Keratinocyte (primary cell): ENCODE results near the gene RAET1G.
"Not testable (repeated sequence)": the region's sequence is repeated elsewhere in the genome, so short reads cannot be mapped to it uniquely, and the experiment has no call there.

Experiments
- CTCF ChIP-seq, 3 experiments: IDR thresholded peaks in 1 of 3; conservative IDR thresholded peaks in 1 of 3; optimal IDR thresholded peaks in 1 of 3; 2 replicates in 2 of 3; 3 replicates in 1 of 3; pipeline versions ENCODE3 to v1.5.1; 2011; ENCODE audit warnings: low read length in 3 of 3, mild to moderate bottlenecking in 3 of 3, moderate library complexity in 2 of 3, control low read depth in 1 of 3, inconsistent platforms in 1 of 3; ENCODE audit not compliant: insufficient read depth in 2 of 3; ENCODE audit errors: extremely low read depth in 1 of 3
- EZH2 ChIP-seq: IDR thresholded peaks from one replicate; pipeline ENCODE4 v1.6.1; 2012; ENCODE audit warnings: inconsistent platforms, mild to moderate bottlenecking, low read length, moderate library complexity

GRCh38 chr6:149922091-149922490 lies 830 bp downstream of the RAET1G start:
- not testable (repeated sequence) for TF ChIP-seq CTCF (optimal IDR thresholded peaks at IDR 0.05 in 1 of 3, IDR thresholded peaks at IDR 0.05 in 1 of 3, conservative IDR thresholded peaks at IDR 0.05 in 1 of 3; ENCODE audit: extremely low read depth in 1 of 3, insufficient read depth in 2 of 3, low read length in 3 of 3); EZH2
